ENCODE results near the gene ATP7B.
"Not testable (repeated sequence)": the region's sequence is repeated elsewhere in the genome, so short reads cannot be mapped to it uniquely, and the experiment has no call there.

The ATP7B gene

GRCh38 chr13:52010890-52011631 is at the start of gene ATP7B:
Gene ATP7B, minus strand, starts transcription at chr13:52011450. Its CDS starts 113 bp downstream, at chr13:52011337.
- DNase-seq = peak; percentile 58

- no peak for DNase-seq
Measured at GRCh38 chr13:52053460-52053859, 42.2 kb upstream of the ATP7B start.

DNA sequence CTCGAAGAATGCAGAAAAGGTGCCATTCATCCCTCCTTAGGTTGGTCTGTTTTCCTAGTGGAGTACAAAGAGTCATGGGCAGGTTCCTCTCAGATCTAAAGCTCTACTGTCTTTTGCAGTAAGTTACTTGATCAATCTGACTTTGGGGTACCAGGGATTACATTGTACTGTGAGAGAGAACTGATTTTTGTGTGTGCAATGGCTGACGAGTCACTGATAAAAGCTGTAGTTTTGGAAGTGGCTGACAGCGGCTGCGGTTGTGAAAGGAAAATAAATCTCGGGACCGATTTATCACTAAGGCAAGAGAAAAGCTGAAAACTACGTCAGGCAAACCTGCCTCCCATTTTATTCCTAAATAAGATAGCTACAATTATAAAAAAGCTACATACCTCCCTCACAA is 40.1 kb upstream of the ATP7B start:
- DNase-seq = no peak

GRCh38 chr13:52048516-52048915 is 37.3 kb upstream of the ATP7B start:
- DNase-seq = no peak

GRCh38 chr13:52047463-52047862 is 36.2 kb upstream of the ATP7B start:
- no peak for DNase-seq

DNA sequence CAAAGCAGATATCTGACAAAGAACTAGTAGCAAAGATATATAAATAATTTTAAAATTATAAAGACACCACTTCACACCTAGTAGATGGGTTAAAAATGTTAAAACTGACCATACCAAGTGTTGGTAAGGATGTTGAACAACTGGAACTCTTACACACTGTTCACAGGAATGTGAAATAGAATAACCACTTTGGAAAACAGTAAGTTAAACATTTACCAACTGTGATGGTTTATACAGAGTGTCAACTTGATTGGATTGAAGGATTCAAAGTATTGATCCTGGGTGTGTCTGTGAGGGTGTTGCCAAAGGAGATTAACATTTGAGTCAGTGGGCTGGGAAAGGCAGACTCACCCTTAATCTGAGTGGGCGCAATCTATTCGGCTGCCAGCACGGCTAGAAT is 32.4 kb upstream of the ATP7B start:
- DNase-seq = no peak

GRCh38 chr13:52036037-52036436 is 24.8 kb upstream of the ATP7B start:
- DNase-seq = no peak

DNA sequence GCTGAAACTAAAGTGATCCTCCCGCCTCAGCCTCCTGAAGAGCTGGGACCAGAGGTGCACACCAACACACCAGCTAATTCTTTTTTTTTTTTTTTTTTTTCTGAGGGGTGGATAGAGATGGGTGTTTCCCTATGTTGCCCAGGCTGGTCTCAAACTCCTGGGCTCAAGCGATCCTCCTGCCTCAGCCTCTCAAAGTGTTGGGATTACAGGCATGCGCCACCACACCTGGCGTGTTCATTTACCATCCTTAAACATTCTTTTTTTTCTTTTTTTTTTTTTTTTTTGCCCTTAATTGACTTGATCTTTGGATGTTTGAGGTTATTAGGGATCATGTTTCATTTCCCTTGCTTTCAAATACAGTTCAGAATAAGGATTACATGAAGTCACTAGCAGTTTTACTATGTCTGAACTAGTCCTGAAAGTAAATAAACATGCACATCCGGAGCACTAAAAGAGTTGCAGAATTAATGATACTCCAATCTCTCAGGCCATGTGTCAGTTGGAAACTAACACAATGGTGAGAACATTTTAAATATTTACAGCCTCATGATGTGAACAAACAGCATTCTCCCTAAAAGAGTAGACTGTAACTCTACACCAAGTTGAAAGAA is 23.5 kb upstream of the ATP7B start:
- no peak for DNase-seq

- DNase-seq = no peak
Measured at GRCh38 chr13:52033039-52033438, 21.8 kb upstream of the ATP7B start.

DNA sequence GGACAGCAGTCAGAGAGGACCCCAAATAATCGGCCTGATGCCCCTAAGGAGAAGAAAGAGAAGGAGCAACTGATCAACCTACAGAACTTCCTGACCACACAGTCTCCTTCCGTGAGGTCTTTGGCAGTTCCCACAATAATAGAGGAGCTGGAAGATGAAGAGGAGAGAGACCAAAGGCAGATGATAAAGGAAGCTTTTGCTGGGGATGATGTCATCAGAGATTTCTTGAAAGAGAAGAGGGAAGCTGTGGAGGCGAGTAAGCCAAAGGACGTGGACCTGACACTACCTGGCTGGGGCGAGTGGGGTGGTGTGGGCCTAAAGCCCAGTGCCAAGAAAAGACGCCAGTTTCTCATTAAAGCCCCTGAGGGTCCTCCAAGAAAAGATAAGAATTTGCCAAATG is 19.2 kb upstream of the ATP7B start:
- not testable (repeated sequence) for DNase-seq

GRCh38 chr13:52029569-52029968 is 18.3 kb upstream of the ATP7B start:
- DNase-seq = no peak

DNA sequence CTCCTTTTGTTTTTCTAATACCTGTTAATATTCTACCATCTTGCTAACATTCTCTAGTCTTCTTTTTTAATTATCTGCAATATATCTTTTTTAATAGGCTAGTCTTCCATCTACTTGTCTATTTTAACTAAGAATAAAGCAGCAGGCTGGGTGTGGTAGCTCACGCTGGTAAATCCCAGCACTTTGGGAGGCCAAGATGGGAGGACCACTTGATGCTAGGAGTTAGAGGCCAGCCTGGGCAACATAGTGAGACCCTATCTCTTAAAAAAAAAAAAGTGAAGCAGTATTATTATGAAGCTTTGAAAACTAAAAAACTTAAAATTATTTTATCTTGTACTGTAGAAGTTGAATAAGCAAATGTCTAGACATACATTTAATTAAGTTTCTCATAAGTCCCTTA is 16.6 kb upstream of the ATP7B start:
- no peak for DNase-seq

DNA sequence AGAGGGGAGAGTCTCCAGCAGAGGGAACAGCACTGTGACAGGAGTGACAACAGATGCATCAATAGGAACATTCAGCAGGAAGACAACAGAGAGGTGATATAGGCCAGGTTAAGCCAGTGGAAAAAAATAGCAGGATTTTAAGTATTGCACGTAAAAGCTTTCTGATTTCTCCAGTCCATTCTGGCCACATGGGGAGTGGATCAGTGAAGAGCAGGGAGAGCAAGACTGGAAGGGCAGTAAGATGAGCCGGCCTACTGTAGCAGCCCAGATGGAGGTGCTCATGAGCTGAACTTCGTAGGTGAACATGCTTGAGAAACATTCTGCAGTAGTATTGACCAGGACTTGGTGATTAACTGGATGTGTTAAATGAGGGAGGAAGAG is 15.0 kb upstream of the ATP7B start:
- DNase-seq = peak; percentile 51

DNA sequence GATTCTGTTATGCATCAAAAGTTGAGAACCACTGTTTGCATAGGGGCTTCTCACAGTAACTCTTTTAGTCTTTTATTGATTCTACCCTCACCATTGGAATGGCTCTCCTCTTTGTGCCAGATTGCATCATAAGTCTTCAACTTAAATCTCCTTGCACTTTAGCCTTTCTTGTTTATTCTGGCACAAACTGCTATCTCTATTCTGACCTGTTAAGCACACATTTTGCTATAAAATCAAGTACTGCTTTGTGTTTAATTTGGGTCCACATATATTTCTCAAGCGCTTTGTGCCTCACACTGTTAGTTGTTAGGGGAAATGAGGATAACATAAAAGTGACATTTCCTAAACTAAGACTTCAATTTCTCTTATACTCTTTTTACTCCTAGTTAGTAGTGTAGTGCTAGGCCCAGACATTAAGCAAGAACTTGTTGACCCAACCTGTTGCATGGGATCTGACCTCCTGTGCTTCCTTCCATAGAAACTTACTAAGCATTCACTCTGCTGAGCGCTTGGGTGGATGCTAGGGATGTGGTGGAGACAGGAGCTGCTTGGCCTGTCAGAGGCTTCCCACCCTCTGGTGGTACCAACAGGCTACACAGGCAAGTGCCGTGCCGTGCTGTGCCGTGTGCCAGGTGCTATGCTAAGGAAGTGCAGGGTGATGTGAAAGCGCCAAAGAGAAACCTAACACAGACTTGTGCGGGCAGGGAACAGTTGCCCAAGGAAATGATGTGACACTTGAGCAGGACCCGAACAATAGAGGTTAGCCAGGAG is 14.4 kb upstream of the ATP7B start:
- no peak for DNase-seq

DNA sequence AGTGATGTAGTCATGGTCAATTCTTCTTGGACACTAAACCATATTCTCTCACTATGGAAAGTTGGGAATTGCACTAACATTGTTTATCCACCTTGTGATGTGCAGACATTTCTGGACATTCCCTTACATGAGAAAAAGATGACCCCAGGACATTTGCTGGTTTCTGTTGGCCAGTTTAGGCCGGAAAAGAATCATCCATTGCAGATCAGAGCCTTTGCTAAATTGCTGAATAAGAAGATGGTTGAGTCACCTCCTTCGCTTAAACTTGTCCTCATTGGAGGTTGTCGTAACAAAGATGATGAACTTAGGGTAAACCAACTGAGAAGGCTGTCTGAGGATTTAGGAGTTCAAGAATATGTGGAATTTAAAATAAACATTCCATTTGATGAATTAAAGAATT is 13.2 kb upstream of the ATP7B start, which contains the start of gene UTP14C:
Gene UTP14C, plus strand, starts transcription at position 211 of the 400 bp plus-strand sequence. CDS start 4,114 bp downstream, outside the sequence.
- no peak for DNase-seq

DNA sequence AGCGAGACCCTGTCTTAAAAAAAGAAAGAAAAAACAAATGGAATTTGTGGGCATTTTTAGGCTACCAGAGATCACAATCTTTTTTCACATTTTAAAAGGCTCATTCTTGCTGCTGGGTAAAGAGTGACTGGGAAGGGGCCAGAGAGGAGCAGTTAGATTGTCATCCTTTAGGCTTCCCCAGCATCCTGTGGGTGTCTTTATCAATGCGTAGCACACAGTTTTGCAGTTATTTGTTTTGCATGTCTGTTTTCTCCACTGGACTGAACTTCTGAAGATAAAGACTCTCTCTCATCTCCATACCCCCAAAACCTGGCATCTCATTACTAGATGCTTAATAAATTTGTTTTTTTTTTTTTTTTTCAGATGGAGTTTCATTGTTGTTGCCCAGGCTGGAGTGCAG is 11.1 kb upstream of the ATP7B start:
- DNase-seq = peak; percentile 96

DNA sequence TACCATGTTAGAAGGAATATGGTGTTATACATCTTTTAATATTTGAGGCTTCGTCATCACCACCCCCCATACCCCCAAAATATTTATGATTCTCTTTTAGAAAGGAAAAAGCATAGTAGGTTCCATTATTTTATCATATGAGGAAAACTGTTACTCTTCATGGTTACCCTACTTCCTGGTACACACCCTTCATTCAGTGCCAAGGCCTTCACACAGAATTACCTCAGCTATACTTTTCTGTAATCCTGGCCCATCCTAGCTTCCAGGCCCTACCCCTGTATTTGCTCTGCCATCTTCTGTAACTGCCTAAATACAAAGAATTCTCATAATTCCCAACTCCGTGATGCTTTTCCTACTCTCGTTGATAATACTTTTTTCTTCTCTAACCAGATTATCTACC is 8.9 kb upstream of the ATP7B start:
- DNase-seq = no peak

- no peak for DNase-seq
Measured at GRCh38 chr13:52016296-52016695, 5.0 kb upstream of the ATP7B start.

DNA sequence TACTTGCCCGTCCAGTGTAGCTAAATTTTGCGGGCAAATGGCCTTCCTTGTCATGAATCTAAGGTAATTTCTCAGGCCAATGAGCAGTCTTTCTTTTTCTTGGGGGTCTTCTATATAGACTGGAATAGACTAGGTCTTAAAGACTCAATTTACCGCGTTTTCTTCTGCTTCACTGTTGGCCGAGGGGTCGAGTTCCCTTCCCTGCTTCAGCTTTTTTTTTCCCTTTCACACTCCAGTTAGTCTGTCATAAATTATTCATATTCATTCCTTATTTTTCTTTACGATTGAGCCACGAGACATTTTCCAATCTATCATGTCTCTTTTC is 1.2 kb upstream of the ATP7B start:
- no peak for DNase-seq

GRCh38 chr13:52011632-52012511 is 622 bp upstream of the ATP7B start, which contains the start of gene ALG11:
Gene ALG11, plus strand, starts transcription at chr13:52012398. Its CDS starts 21 bp downstream, at chr13:52012419.
- DNase-seq = peak; percentile 99

- peak; percentile 63 for DNase-seq
Measured at GRCh38 chr13:52009946-52010345, 1.3 kb downstream of the ATP7B start.

DNA sequence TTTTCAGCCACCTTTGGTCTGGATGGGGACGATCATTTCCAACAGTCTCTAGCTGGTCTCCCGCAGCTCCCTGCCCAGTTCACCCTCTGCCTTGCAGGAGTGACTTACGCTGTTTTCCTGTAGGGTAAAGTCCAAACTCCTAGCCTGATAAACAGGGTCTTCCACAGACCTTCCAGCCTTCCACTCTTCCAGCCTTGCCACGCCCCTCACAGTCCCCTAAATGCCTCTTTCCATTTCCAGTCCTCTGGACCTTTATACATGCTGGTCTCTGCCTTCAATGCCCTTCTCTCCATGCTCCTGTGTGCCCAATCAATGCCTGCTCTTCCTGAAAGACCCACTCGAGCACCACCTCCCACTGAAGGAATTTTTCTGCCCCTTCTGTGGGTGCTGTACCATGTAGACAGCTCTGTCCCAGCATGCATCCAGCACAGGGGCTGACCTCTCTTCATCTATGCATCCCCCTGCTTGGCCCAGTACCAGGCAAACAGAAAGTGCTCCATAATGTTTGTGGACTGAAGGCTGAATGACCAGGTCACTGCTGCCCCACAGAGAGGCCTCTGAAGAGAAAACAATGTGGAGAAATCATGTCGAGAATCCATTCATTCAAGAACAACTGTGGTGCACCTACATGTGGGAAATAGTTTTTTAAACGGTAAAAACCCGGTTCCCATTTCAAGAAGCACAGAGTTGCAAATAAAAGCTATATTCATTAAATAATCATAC is 4.6 kb downstream of the ATP7B start:
- no peak for DNase-seq
